GM12864 (cell line): ENCODE measurements around the gene RPUSD1.
"Not testable (repeated sequence)": the region's sequence is repeated elsewhere in the genome, so short reads cannot be mapped to it uniquely, and the experiment has no call there.

Experiments
- DNase-seq: peaks from one replicate; pipeline ENCODE4 v3.0.0-alpha.2; 2011; ENCODE audit warnings: low read depth
- H3K4me3 ChIP-seq: 2 replicates; pipeline ENCODE4 v1.5.1; 2011; ENCODE audit warnings: mild to moderate bottlenecking, low read depth, low read length, control low read depth
- CTCF ChIP-seq: IDR thresholded peaks from 2 replicates; pipeline ENCODE4 v1.5.1; 2011; ENCODE audit warnings: low read depth, mild to moderate bottlenecking, moderate library complexity, low read length, control low read depth, inconsistent platforms; ENCODE audit errors: missing control alignments

Gene RPUSD1

GRCh38 chr16:787978-788398 is at the start of gene RPUSD1:
RPUSD1 (minus strand) TSS chr16:788381; CDS start chr16:787737, 644 bp downstream.
- peak within 1 kb of the TSS; percentile 99 for H3K4me3 ChIP-seq
- DNase-seq = no peak
- no peak for TF ChIP-seq CTCF

GRCh38 chr16:836822-837221 is 48.6 kb upstream of the RPUSD1 start:
- DNase-seq, H3K4me3 ChIP-seq: not testable (repeated sequence)

- no peak for TF ChIP-seq CTCF
- DNase-seq = no peak
- H3K4me3 ChIP-seq = no peak overlapping the region
Measured at GRCh38 chr16:836221-836620, 48.0 kb upstream of the RPUSD1 start.

- no peak for DNase-seq
- TF ChIP-seq CTCF = no peak
- H3K4me3 ChIP-seq = no peak overlapping the region
Measured at GRCh38 chr16:835373-835772, 47.2 kb upstream of the RPUSD1 start.

- H3K4me3 ChIP-seq = no peak overlapping the region
- no peak for TF ChIP-seq CTCF
- DNase-seq = no peak
Measured at GRCh38 chr16:833411-833810, 45.2 kb upstream of the RPUSD1 start.

- no peak for DNase-seq
Measured at GRCh38 chr16:832652-833336, 44.6 kb upstream of the RPUSD1 start.

More at GRCh38 chr16:832652-833336, 44.6 kb upstream of the RPUSD1 start:
- no peak overlapping the region for H3K4me3 ChIP-seq
- no peak for TF ChIP-seq CTCF
